Measurements from ENCODE around the gene FOXRED1.

DNA sequence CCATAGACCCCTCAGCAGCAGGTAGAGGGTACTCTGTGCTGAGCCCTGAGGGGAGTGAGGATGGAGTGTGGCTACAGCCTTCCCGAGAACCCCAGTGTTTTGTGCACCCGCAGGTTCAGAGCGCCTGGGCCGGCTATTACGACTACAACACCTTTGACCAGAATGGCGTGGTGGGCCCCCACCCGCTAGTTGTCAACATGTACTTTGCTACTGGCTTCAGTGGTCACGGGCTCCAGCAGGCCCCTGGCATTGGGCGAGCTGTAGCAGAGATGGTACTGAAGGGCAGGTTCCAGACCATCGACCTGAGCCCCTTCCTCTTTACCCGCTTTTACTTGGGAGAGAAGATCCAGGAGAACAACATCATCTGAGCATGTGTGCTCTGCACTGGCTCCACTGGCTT is 8.4 kb downstream of the FOXRED1 start:
- no peak for TF ChIP-seq POLR2A (IDR thresholded peaks at IDR 0.05)
- TF ChIP-seq, protein P1, sequence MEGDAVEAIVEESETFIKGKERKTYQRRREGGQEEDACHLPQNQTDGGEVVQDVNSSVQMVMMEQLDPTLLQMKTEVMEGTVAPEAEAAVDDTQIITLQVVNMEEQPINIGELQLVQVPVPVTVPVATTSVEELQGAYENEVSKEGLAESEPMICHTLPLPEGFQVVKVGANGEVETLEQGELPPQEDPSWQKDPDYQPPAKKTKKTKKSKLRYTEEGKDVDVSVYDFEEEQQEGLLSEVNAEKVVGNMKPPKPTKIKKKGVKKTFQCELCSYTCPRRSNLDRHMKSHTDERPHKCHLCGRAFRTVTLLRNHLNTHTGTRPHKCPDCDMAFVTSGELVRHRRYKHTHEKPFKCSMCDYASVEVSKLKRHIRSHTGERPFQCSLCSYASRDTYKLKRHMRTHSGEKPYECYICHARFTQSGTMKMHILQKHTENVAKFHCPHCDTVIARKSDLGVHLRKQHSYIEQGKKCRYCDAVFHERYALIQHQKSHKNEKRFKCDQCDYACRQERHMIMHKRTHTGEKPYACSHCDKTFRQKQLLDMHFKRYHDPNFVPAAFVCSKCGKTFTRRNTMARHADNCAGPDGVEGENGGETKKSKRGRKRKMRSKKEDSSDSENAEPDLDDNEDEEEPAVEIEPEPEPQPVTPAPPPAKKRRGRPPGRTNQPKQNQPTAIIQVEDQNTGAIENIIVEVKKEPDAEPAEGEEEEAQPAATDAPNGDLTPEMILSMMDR (IDR thresholded peaks at IDR 0.05) = no peak
- no peak for TF ChIP-seq EP300 (IDR thresholded peaks at IDR 0.05)

Data from upper lobe of left lung (tissue), 4 donors.